ENCODE measurements around the gene EFEMP2.
"Not testable (repeated sequence)": the region's sequence is repeated elsewhere in the genome, so short reads cannot be mapped to it uniquely, and the experiment has no call there.

Gene EFEMP2

DNA sequence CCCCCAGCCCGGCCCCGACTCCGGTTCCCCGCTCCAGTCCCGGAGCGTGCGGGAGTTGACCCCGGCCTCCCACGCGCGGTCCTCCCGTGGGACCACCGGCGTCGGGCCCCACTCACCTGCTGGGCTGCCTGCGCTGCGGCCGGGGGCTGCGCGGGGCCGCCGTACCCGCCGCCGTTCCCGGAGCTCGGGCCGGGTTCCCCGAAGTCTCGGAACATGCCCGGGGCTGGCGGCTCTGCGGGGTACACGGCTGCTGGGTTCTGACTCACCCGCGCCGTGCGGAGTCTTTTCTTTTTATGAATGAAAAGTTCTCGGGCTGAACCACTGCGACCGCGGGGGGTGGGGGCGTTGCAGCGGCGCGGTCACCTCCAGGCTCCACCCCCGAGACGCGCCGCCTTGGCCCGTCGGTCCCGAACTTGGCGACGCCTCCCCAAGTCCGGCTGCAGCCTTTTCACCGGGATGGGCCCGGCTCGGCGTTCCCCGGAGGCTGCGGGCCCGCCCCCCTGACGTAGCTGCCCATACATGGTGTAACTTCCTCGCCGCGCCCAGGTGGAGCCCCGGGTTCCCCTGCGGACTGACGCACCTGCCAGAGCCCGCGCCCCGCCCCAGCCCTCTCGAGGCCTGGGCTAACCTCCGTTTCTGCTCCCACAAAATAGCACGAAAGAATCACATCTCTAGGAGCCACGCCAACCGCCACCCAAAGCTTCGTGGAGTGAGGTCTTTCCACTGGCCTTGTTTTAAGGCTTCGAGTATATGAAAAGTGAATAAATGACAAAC lies 27.7 kb upstream of the EFEMP2 start, which contains the start of gene FOSL1:
FOSL1 (minus strand) TSS at position 264 of the 774 bp plus-strand sequence; CDS start at position 215, 49 bp downstream.
- DNase-seq, result peak; percentile 95

- peak; percentile 79 for DNase-seq
Observed at GRCh38 chr11:65899356-65900124, 26.9 kb upstream of the EFEMP2 start.

GRCh38 chr11:65898656-65899355 lies 26.2 kb upstream of the EFEMP2 start:
- DNase-seq, result no peak

DNA sequence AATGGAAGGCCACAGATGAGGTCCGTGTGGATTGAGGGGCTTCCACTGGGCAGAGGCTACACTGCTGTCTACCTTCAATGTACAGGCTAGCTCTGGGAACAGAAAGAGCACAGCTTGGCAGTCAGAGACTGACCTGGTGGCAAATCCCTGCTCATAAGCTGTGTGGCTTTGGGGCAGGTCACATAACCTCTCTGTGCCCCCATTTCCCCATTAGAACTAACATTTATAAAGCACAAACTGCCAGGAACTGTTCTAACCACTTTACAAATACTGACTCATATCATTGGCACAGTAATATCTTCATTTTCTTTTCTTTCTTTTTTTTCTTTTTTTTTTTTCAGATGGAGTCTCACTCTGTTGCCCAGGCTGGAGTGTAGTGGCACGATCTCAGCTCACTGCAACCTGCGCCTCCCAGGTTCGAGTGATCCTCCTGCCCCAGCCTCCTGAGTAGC lies 24.4 kb upstream of the EFEMP2 start:
- no peak for DNase-seq

DNA sequence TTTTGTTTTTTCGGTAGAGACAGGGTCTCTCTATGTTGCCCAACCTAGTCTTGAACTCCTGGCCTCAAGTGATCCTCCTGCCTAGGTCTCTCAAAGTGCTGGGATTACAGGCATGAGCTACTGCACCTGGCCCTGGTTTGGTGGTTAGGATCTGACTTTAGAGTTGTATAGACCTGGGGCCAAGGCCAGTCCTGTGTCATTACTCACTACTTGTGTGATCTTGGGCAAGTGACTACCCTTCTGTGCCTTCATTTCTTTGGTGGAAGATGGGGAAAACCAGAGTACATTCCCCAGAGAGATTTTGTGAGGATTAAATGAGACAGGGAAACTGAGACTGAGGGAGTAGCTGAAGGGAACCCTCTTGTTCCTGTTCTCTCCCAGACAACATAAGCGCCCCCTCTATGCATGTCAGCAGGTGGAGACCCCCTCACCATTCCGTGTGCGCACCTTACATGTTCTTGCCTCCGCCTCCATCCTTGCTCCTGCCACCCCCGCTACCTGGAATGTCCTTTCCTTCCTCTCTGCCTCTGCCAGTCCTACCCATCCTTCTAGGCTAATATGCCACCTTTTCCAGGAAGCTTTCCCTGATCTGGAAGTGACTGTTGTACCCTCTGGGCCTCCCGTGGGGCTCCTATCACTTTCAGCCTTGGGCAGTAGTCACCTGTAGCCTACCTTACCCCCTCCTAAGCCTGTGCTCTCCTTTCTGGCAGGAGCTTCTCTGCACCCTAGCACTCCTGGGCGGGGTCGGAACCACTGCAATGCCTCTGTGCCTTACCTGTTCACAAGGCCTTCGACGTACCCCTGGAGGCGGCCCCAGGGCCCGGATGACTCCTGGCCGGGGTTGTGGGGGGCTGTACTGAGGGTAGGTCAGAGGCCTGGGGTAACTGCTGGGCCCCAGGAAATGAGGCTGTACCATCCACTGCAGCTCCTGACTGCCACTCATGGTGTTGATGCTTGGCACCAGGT lies 23.7 kb upstream of the EFEMP2 start:
- no peak for DNase-seq

GRCh38 chr11:65895482-65895981 lies 22.9 kb upstream of the EFEMP2 start:
- no peak for DNase-seq

GRCh38 chr11:65894034-65894591 lies 21.5 kb upstream of the EFEMP2 start:
- DNase-seq, result no peak

GRCh38 chr11:65892661-65893317 lies 20.2 kb upstream of the EFEMP2 start:
- DNase-seq, result no peak

GRCh38 chr11:65892137-65892540 lies 19.5 kb upstream of the EFEMP2 start:
- not testable (repeated sequence) for DNase-seq

DNA sequence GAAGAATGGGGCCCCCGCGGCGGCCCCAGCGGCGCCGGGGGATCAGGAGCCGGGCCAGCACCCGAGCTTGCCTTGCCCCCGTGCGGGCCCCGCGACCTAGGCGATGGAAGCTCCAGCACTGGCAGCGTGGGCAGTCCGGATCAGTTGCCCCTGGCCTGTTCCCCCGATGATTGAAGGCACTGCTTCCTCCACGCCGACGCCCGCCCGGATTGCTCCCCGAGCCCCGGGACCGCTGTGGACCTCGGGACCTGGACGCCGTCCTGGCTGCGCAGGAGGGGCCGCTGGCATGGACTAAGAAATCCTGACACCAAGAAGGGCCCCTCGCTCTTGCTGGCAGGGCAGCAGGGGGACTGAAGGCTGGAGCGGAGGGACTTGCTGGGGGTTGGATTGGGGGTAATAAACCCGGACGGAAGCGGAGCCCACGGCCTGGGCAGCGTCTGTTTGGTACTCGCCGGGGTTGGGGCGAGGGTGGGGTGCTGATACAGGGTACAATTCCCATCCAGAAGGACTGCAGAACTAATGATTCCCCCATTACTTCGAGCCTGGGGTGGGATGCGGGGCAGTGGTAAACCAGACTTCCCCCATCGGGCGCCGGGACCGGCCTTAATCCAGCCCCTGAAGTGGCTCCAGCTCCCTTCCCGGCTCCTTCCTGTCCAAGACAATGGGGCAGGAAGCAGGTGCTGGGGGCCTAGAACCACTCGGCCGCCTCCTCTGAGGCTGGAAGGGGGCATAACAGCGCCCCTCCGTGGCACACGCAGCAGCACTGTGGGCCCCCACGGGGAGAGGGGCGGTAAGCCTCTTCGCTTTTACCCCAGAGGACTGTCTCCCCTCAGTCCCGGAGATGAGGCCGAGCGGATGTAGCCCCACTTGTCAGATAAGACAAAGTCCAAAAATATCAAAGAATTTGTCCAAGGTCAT lies 18.9 kb upstream of the EFEMP2 start:
- DNase-seq, result no peak

DNA sequence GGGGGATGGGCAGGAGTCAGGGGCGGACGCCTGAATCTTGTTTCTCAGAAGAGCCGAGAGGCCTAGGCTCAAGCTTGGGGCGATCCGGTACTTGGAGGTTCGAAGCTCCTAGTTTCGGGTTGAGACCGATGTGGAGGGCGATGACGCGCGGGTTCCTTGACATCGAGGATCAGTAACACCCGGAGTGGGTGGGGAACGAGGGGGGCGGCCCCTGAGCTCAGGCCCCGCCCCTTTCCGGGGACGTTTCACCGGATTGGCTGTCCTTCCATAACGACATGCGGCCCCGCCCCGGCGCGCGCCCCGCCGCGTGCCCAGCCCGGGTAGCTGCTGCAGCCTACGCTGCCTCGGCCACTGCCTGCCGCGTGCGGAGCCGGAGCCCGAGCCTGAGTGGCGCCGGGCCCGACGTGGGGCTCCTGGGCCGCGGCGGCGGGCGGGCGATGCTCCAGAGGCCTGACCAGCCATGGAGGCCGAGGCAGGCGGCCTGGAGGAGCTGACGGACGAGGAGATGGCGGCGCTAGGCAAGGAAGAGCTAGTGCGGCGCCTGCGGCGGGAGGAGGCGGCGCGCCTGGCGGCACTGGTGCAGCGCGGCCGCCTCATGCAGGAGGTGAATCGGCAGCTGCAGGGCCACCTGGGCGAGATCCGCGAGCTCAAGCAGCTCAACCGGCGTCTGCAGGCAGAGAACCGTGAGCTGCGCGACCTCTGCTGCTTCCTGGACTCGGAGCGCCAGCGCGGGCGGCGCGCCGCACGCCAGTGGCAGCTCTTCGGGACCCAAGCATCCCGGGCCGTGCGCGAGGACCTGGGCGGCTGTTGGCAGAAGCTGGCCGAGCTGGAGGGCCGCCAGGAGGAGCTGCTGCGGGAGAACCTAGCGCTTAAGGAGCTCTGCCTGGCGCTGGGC lies 18.0 kb upstream of the EFEMP2 start, which contains the start of gene CCDC85B:
CCDC85B (plus strand) TSS at position 350 of the 895 bp plus-strand sequence; CDS start at position 461, 111 bp downstream.
- peak; percentile 96 for DNase-seq

DNA sequence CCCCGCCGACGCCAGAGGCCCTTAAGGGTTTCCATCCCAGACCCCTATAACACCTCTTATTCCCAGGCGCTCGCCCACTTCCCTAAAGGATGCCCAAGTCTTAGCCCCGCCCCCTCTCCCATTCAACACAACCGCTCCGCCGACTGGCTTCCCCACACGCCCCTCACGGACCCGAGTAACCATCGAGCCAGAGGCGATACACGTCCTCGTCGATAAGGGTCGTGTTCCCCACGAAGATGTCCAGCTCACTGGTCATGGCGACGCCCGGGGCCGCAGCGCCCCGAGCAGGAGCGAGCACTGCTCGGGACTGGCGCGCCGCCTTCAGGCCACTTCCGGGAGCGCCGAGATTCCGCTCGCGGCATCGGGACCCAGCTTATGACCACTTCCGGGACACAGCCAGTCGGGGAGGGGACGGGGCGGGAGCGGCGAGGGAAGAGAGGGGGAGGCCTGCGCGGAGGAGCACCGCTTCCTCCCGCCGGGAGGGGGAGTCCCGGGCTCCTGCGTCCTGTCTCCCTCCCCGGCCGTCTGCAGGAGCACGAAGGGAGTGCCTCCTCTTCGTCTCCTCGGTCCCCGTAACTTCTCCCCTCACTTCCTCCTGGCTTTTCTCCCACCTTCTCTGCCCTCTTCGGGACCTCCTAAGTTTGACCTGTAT lies 15.7 kb upstream of the EFEMP2 start, which contains the start of gene FIBP:
FIBP (minus strand) TSS at position 309 of the 652 bp plus-strand sequence; CDS start at position 256, 53 bp downstream.
- peak; percentile 98 for DNase-seq

- no peak for DNase-seq
Observed at GRCh38 chr11:65887723-65888162, 15.1 kb upstream of the EFEMP2 start.

DNA sequence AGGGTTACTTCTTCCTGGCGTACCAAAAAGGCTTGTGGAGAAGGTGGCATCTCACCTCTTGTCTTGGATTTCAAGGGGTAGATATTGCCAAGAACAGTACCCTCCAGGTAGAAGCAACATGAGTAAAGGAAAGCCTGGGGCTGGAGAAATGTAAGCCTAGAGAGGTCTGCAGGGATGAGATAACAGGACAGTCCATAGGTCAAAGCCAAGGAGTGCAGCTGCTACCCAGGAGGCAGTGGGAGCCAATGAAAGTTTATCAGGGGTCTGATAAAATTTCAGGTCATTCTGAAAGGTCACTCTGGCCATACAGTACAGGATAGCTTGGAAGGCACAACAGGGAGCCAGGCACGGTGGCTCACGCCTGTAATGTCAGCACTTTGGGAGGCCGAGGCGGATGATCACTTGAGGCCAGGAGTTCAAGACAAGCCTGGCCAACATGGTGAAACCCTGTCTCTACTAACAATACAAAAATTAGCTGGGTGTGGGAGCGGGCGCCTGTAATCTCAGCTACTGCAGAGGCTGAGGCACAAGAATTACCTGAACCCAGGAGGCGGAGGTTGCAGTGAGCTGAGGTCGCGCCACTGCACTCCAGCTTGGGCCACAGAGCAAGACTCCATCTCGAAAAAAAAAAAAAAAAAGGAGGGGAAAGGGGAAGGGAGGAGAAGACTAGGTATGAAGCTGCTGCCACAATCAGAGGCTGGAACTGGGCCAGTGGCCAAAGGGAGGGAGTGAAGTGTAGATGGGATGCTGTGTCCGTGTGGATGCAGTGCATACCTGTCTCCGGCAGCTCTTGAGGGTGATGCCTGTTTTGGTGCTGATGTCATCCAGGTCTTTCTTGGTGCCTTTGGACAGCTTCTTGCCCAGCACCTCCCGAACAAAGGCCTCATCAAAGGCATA lies 14.5 kb upstream of the EFEMP2 start:
- no peak for DNase-seq

DNA sequence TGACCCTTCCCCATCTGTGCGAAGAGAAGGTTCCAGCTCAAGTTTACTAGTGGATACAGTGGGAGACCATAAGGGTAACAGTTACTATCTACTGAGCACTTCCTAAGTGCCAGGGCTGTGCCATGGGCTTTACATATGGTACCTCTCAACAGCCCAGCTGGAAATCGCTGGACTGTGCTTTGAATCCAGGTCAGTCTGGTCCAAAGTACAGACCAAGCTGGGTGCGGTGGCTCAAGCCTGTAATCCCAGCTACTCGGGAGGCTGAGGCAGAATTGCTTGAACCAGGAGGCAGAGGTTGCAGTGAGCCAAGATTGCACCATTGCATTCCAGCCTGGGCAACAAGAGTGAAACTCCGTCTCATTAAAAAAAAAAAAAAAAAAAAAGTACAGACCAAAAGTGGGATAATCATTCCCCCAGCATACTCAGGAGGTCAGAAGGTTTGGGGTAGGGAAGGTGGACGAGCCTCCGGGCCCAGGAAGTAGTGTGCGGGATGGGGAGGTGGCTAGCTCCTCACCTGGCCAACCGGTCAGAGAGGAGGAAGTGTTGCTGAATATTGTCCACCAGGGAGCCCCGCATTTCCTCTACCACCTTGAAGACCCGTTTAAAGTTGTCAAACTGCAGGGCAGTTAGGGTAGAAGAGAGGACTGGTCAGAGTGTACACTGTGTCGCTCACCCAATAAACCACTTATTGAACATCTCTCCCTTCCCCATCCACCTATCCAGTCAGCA lies 13.4 kb upstream of the EFEMP2 start:
- no peak for DNase-seq

DNA sequence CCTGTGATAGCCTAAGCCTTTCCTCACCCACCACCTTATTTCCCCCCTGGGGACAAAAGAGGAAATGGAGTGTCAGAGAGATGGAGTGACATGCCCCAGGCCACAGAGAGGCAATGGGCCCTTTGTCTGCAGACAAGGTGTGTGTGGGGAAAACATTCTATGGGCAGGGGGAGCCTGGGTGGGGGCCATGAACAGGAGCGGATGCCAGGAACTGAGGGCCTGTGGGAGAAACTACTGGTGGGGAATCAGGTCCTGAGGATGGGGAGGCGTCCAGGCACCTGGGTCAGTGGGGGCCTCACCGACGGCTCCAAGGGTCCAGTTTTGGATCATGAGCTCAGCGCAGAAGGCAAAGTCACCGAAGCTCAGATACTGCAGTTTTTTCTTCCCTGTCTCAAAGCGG lies 12.6 kb upstream of the EFEMP2 start:
- no peak for DNase-seq
